UCSD-AML1 (cell line): ENCODE data around the gene NSL1.
A peak's percentile ranks its signal among the peaks of the same experiment; 100 is the strongest.
"Not testable (repeated sequence)": the region's sequence is repeated elsewhere in the genome, so short reads cannot be mapped to it uniquely, and the experiment has no call there.

Source experiments
- DNase-seq: peaks from one replicate; lab custom pipeline; 2025; ENCODE audit not compliant: unreplicated experiment; lab: John Stamatoyannopoulos, UW

NSL1 gene

GRCh38 chr1:212712451-212713303 lies 78.9 kb downstream of the NSL1 start:
- DNase-seq = no peak

DNA sequence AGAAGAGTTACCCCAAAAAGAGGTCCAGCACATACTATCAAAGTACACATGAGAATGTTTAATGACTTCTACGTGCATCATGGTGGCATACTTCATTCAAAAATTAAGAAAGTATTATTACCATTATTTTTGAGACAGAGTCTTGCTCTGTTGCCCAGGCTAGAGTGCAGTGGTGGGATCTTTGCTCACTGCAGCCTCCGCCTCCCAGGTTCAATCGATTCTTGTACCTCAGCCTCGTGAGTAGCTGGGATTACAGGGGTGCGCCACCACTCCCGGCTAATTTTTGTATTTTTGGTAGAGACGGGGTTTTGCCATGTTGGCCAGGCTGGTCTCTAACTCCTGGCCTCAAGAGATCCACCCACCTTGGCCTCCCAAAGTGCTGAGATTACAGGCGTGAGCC lies 79.6 kb downstream of the NSL1 start:
- DNase-seq = not testable (repeated sequence)

- DNase-seq = peak; percentile 27
Observed at GRCh38 chr1:212710566-212710965, 81.0 kb downstream of the NSL1 start.

GRCh38 chr1:212703991-212704564 lies 87.5 kb downstream of the NSL1 start:
- DNase-seq = no peak

DNA sequence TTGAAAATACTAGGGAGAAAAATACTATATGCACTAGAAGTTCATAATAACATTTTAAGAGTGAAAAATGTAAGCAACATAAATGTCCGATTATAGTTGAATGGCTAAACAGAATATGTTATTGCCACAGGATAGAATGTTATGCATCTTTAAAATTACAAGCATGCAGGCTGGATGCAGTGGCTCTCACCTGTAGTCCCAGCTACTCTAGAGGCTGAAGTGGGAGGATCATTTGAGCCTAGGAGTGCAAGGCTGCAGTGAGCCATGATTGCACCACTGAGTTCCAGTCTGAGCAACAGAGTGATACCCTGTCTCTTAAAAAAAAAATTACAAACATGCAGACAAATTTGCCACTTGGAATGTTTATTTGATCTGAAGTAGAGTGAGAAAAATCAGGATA lies 88.9 kb downstream of the NSL1 start:
- no peak for DNase-seq

DNA sequence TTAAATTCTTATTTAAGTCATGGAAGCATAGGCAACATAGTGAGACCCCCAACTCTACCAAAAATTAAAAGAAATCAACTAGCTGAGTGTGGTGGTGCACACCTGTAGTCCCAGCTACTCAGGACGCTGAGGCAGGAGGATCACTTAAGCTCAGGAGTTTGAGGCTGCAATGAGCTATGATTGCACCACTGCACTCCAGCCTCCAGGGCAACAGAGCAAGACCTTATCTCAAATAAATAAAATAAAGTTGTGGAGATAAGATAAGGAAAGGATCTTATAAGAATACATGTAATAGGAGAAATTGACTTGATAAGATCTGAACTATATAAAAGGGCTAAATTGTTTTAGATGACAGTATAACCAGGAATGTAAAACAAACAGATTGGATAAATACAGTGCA lies 89.7 kb downstream of the NSL1 start:
- DNase-seq = no peak

GRCh38 chr1:212700892-212701819 lies 90.4 kb downstream of the NSL1 start:
- peak; percentile 34 for DNase-seq

- no peak for DNase-seq
Observed at GRCh38 chr1:212700223-212700891, 91.2 kb downstream of the NSL1 start.

DNA sequence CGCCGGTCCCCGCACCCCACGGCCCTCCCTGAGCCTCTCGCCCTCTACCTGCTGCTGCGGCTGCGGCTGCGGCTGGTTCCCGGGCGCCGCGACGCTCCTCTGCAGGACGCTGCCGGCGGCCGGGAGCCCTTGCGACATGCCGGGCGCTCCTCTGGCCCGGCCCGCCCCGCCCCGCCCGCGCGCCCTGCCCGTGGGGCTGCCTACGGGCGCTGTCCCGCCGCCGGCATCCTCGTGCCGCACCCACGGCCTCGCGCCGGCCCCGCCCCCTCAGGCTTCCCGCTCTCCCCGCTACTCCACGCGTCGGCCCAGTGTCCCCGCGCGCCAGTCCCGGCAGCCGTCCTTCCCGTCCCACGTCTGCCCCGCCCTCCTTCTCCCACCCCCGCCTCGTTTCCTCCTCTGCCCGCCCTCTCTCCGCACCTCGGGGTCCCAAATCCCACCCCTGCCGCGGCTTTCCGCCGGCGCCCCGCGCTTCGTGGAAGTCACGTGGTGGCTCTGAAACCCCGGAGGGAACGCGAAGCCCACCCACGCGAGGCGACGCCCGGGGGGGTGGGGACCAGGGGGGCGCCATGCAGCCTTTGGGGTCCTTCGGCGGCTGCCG lies 91.9 kb downstream of the NSL1 start, which contains the start of gene BATF3:
Gene BATF3, minus strand, starts transcription at position 216 of the 598 bp plus-strand sequence. Its CDS starts 78 bp downstream, at position 138.
- no peak for DNase-seq

GRCh38 chr1:212699104-212699624 lies 92.4 kb downstream of the NSL1 start:
- peak; percentile 77 for DNase-seq

DNA sequence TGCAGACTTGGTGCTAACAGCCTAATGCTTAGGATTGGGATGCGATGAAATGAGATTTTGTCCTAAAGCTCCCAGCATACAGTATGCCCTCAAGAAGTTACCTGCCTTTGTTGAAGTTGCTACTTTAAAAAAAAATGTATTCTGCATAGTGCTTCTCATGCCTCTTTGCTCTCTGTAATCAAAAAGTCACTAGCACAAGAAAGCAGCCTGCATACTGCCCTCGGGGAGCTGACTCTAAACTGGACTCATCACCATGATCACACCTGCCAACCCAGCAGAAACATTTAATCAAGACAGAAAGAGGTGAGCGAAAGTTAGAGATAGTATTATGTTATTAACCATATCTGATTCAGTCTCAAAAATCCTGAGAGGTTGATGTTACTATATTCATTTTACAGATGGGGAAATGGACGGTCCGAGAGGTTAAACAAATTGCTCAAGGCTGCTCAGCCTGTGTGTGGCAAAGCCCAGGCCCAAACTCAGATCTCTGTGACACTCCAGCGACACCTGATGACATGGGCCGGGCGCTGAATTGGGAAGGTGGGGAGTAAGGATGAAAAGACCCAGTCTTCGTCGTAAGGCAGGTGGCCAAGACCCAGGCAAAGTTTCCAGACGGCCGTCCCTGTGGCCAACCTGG lies 93.0 kb downstream of the NSL1 start:
- no peak for DNase-seq

DNA sequence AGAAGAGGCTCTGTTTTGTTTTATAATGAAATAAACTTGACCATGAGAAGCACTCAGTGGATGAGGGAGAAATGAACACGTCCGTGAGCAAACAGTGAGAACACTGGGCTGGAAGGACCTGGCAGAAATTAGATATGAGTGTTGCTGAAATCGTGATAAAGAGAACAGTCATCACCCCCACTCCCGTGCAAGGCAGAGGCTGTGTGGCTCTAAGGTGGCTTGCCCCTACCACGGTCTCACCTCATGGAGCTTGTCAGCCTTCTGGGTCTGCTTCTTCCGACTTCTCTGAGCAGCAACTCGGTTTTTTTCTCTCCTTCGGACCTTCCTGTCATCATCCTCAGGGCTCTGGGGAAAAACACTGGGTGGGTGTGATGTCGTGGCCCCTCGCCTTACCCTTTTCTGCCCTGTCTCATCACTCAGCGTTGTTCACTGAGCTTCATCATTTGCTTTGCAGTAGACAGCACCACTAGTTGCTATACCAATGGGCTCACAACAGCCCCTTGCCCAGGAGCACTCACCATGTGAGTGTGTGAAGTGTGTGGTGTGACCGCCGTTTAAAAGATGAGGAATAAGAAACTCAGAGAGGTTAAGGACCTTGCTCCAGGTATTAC lies 94.8 kb downstream of the NSL1 start:
- no peak for DNase-seq

GRCh38 chr1:212692774-212693644 lies 98.6 kb downstream of the NSL1 start:
- DNase-seq = no peak

- no peak for DNase-seq
Observed at GRCh38 chr1:212691561-212692071, 100.0 kb downstream of the NSL1 start.

DNA sequence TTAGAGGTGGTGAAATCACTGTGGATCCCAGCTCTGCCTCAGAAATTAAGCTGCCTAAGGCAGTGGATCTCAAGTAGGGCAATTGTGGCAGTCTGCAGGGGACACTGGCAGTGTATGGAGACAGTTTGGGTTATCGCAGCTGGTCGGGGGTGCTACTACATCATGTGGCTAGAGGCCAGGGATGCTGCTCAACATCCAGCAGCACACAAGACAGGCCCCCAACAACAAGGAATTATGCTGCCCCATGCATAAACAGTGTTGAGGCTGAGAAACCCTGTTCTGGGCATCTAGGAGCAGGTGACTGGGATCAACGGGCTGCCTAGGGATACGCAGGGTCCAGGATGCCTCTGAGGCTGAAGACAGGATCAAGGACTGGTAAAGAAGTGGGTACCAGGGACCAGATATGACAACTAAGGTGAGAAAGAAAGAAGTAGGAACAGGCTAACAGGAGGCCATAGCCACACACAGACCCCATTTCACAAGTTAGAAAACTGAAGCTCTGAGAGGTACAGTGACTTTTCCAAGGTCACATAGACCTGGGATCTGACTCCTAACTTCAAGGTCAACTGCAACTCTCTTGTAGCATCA lies 100.7 kb downstream of the NSL1 start:
- no peak for DNase-seq

DNA sequence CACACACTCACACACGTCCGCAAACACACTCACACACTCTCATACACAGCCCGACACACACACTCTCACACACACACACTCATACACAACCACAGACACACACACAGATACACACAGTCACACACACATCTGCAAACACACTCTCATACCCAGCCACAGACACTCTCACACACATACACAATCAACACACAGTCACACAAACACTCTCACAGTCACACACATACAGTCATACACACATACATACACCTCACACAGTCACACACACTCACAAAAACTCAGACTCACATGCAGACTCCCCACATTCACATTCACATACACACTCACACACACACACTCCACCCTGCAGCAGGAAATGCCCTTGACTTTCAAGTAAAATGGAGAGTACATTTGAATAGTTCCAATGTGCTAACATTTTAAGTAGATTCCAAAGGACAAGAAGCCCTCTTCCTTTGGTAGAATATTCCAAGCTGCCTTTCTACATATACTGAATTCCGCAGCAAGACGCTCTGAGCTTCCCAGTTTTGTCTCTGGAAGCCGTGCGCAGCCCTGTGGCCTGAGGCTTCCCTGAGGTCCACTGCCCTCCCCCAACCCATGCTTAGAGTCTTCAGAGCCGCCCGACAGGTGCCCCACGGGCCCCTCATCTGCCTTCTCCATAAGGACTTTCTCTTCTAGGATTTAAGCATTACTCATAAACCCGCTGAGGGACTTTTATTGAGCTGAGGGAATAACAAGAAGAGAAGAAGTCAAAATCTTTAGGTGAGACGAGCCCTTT lies 101.6 kb downstream of the NSL1 start:
- no peak for DNase-seq

- DNase-seq = no peak
Observed at GRCh38 chr1:212689196-212689725, 102.3 kb downstream of the NSL1 start.
